RPMI8226 (cell line): ENCODE results near the gene GOLGA6L10.
"Not testable (repeated sequence)": the region's sequence is repeated elsewhere in the genome, so short reads cannot be mapped to it uniquely, and the experiment has no call there.

Source experiments
- DNase-seq: peaks from one replicate; pipeline ENCODE4 v3.0.0-alpha.2; 2015

Gene GOLGA6L10

GRCh38 chr15:82316247-82317090 is 32.8 kb downstream of the GOLGA6L10 start:
- DNase-seq: not testable (repeated sequence)

- no peak for DNase-seq
Observed at GRCh38 chr15:82315519-82316246, 33.6 kb downstream of the GOLGA6L10 start.

- no peak for DNase-seq
Observed at GRCh38 chr15:82314769-82315518, 34.3 kb downstream of the GOLGA6L10 start.

DNA sequence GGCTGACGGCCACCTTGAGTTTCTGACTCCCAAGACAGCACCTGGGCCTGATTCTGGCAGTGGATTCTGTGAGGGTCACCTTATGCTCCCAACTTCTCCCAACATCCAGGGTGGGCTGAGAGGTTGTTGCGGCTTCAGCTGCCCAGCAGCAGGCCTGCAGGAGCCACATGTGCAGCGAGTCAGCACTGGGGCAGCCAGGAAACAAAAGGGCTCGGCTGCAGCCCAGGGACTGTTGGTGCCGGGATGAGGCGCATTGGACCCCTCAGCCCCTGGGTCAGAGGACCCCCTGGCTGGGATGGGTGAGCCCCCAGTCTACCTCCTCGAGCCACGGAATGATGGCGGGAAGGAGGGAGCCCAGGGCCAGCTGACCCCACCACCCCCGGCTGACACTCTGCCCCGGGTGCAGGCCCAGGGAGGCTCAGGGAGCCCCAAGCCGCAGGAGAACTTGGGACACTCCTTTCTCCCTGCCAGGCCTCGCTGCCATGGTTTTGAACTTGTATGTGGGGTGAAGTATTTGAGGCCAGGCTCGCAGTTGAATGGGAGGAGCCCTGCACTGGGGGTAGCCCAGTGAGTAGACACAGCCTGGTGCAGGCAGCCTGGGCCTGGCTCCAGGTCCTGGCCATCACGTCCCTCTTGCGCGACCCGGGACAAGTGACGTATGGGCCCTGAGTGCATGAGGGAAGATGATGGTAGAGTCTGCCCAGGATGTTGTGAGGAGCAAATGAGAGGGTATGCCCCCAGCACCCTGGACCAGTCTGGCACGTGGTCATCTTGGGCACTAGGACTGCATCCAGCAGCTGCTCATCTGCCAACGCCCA is 35.1 kb downstream of the GOLGA6L10 start:
- not testable (repeated sequence) for DNase-seq

DNA sequence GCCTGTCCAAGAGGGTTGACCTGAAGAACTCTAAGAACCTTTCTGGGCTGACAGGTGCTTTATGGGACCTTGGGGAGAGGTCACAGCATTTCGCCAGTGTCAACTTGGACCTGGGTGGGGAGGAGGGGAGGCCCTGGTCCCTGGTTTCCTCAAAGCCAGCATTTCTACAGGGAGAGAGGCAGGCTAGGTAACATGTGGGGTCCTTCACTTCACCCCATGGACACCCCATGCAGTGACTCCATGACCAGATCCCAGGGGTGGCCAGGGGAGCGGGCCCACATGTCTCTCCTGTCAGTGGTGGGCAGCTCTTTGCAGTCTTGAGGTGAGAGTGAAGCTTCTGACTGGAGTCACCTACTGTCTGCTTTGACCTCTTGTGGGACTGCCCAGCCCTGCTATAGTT is 35.8 kb downstream of the GOLGA6L10 start:
- DNase-seq: no peak

DNA sequence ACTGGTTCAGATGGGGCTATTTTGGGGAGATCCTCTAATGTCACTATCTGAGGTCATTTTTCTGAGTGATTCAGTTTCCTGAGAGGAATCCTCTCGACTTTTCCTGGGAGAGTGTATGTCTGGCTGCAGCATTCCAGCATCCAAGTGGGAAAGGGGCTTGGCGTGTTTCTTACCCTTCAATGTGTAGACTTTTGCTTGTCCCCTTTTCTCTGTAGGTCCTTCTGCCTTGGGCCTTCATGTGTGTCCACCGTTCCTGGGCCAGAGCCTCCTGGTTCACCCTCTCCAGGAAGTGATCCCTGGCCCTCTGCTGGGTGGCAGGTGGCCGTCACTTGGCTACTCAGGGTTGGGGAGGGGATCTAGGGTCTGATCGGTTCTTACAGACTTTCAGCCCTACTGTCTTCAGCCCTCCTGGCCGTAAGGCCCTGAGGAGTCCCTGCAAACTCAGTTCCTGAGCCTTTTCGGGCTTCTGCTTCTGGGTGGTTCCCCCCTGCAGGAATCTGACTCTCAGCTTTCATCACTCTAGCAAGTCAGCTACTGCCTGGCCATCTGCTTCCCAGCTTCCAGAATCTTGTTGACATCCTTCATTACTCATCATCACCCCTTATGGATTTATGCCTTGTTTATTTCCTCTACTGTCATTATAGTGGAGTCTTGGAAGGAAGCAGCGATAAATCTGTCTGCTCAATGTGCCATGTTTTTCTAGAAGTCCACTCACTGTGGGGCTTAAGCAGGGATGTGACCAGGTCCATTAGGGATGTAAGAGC is 36.5 kb downstream of the GOLGA6L10 start:
- no peak for DNase-seq

DNA sequence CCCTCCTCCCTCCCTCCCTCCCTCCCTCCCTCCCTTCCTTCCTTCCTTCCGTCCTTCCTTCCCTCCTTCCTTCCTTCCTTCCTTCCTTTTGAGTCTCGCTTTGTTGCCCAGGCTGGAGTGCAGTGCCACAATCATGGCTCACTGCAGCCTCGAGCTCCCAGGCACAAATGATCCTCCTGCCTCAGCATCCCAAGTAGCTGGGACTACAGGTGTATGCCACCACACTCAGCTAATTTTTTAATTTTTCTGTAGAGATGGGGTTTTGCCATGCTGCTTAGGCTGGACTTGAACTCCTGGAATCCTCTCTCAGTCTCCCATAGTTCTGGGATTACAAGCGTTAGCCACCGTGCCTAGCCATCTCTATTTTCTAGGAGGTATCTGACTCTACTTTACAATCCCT is 38.0 kb downstream of the GOLGA6L10 start:
- DNase-seq: not testable (repeated sequence)

GRCh38 chr15:82309802-82310201 is 39.5 kb downstream of the GOLGA6L10 start:
- no peak for DNase-seq

DNA sequence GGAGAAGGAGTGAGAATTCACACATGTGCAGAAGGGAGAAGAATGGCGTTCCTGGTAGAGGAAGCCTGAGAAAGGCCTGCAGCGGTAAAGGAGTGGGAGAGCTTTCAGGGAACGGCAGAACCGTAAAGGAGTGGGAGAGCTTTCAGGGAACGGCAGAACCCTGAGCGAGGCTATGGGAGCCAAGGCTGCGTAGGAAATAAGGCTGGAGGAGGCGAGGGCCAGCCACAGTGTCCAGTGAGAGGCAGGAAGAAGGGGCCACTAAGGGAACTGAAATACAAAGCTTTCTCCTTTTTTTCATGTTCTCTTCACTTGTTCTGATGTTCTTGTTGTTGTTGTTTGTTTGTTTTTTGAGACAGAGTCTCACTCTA is 41.6 kb downstream of the GOLGA6L10 start:
- DNase-seq: no peak

DNA sequence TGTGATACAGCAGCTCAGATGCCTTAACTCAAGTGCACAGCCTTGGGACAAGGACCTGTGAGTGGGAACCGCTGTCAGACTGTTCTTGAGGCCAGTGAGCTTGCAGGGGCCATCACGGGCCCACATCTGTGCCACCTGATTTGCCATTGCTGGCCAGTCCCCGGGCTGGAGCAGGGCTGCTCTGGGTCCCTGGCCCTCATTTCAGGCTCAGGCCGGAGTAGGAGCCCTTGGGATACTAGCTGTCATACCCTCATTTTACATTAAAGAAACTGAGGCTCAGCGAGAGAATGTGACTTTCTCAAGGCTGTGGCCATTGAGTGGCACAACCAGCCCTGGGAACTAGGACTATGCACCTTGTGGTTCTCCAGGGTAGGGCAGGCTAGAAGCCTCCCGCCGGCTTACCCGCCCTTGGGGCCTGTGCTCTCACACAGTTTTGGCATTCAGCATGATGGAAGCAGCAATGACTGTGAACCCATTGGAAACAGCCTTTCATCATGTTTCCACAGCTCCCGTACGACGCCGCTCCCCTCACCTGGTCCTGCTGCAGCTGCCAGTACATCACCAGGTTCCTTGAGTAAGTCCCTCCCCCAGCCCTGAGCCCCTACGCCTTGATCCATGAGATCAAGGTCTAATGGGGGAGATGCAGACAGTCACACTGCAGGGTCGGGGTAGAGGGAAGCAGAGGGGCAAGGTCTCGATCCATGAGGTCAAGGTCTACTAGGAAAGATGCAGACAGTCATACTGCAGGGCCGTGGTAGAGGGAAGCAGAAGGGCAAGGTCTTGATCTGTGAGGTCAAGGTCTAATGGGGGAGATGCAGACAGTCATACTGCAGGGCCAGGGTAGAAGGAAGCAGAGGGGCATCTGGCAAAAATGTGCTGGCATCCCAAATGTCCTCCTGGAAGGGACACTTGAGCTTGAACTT is 42.2 kb downstream of the GOLGA6L10 start:
- DNase-seq: no peak

GRCh38 chr15:82305621-82306048 is 43.6 kb downstream of the GOLGA6L10 start:
- DNase-seq: no peak

GRCh38 chr15:82304778-82305090 is 44.5 kb downstream of the GOLGA6L10 start:
- DNase-seq: no peak

- DNase-seq: no peak
Observed at GRCh38 chr15:82303956-82304777, 45.1 kb downstream of the GOLGA6L10 start.

- DNase-seq: no peak
Observed at GRCh38 chr15:82301296-82302016, 47.8 kb downstream of the GOLGA6L10 start.

GRCh38 chr15:82300883-82301282 is 48.4 kb downstream of the GOLGA6L10 start:
- no peak for DNase-seq

DNA sequence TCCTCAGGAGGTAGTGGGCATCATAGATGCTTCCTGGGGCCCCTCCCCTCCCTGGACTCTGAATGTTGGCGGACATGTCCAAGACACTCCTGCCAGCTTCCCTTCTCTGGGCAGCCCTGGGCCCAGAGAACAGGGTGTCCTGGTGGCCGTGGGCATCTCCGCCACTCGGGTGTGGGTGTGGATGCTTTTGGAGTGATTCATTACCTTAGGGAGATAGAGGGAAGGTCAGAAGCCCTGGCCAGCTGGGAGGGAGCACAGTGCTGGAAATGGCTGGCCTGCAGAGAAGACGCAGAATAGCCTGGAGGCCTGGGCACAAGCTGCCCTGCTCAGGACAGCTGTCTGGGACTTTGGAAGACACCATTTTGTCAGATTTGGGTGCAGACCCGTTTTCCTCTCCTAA is 48.9 kb downstream of the GOLGA6L10 start:
- DNase-seq: not testable (repeated sequence)

- DNase-seq: not testable (repeated sequence)
Observed at GRCh38 chr15:82299511-82299914, 49.8 kb downstream of the GOLGA6L10 start.

GRCh38 chr15:82298520-82298919 is 50.8 kb downstream of the GOLGA6L10 start:
- DNase-seq: peak; percentile 43

GRCh38 chr15:82298032-82298431 is 51.2 kb downstream of the GOLGA6L10 start:
- DNase-seq: no peak
